GM18861 (cell line): ENCODE results near the gene BLCAP.

ENCODE experiments used
- ATAC-seq: cut with Tn5 transposase; IDR thresholded peaks from one replicate; pipeline ENCODE4 v1.9.1; 2021; ENCODE audit not compliant: unreplicated experiment

Gene BLCAP

GRCh38 chr20:37518059-37518458, 9.6 kb downstream of the BLCAP start:
- no peak for ATAC-seq

GRCh38 chr20:37516811-37517750, 10.6 kb downstream of the BLCAP start:
- ATAC-seq, result no peak

GRCh38 chr20:37515876-37516275, 11.8 kb downstream of the BLCAP start:
- no peak for ATAC-seq

- no peak for ATAC-seq
These were observed 13.8 kb downstream of the BLCAP start for GRCh38 chr20:37513779-37514359.

- ATAC-seq, result no peak
These were observed 15.9 kb downstream of the BLCAP start for GRCh38 chr20:37511610-37512275.

- ATAC-seq, result no peak
These were observed 17.4 kb downstream of the BLCAP start for GRCh38 chr20:37510226-37510625.

- ATAC-seq, result no peak
These were observed 21.4 kb downstream of the BLCAP start for GRCh38 chr20:37506152-37506725.

- ATAC-seq, result no peak
These were observed 22.2 kb downstream of the BLCAP start for GRCh38 chr20:37505263-37506151.

GRCh38 chr20:37504404-37505096, 23.1 kb downstream of the BLCAP start:
- no peak for ATAC-seq

- ATAC-seq, result no peak
These were observed 24.3 kb downstream of the BLCAP start for GRCh38 chr20:37503256-37503927.

GRCh38 chr20:37502654-37503053, 25.0 kb downstream of the BLCAP start:
- ATAC-seq, result no peak

- no peak for ATAC-seq
These were observed 25.7 kb downstream of the BLCAP start for GRCh38 chr20:37501940-37502339.

GRCh38 chr20:37500311-37500710, 27.4 kb downstream of the BLCAP start:
- ATAC-seq, result no peak

GRCh38 chr20:37498066-37498665, 29.5 kb downstream of the BLCAP start:
- no peak for ATAC-seq

- no peak for ATAC-seq
These were observed 32.9 kb downstream of the BLCAP start for GRCh38 chr20:37494796-37495195.

- ATAC-seq, result no peak
These were observed 33.4 kb downstream of the BLCAP start for GRCh38 chr20:37494301-37494700.

- ATAC-seq, result no peak
These were observed 34.7 kb downstream of the BLCAP start for GRCh38 chr20:37492945-37493344.

- ATAC-seq, result no peak
These were observed 35.5 kb downstream of the BLCAP start for GRCh38 chr20:37492096-37492625.
